ENCODE measurements around the gene WNT3A. TPM values are rescaled to one million over a fixed set of nuclear protein-coding genes. Genes with fewer than 3 reads are reported as not detected.

WNT3A gene
- total RNA-seq, 6 donors from 2014 or later: 1.0 to 19.6 (median 6.4) TPM

GRCh38 chr1:228013131-228013934, 6.5 kb downstream of the WNT3A start:
- DNase-seq: peak; percentile 25 to 79
- Histone ChIP-seq H3K27me3 (peaks cover 0 to 4% (median 2%) of the 10 kb centered on the region in 4 donors), H3K36me3 (no peaks in the 10 kb centered on the region), H3K4me1 (peaks cover 0 to 11% (median 0%) of the 10 kb centered on the region in 4 donors), H3K4me3 (no peak overlapping the region), H3K9me3 (no peaks in the 10 kb centered on the region), H3K27ac (no peak overlapping the region)
- 66 to 76% methylated on average over 17 to 24 of the region's 24 CpGs for WGBS, 2 donors
- ATAC-seq (ENCODE audit: low FRiP score in 2 of 2): no peak
- no peak for TF ChIP-seq POLR2A (IDR thresholded peaks at IDR 0.05)
- TF ChIP-seq POLR2AphosphoS5 (IDR thresholded peaks at IDR 0.05): no peak
- TF ChIP-seq EP300 (IDR thresholded peaks at IDR 0.05): no peak
- TF ChIP-seq CTCF (IDR thresholded peaks at IDR 0.05): no peak

- no peak overlapping the region for H3K27ac ChIP-seq
- DNase-seq (peak; percentile 21 to 67), ATAC-seq (ENCODE audit: low FRiP score in 2 of 2) (no peak)
- H3K27me3 ChIP-seq: no peaks in the 10 kb centered on the region
- no peaks in the 10 kb centered on the region for H3K9me3 ChIP-seq
- TF ChIP-seq CTCF (IDR thresholded peaks at IDR 0.05): no peak
- no peak for TF ChIP-seq POLR2AphosphoS5 (IDR thresholded peaks at IDR 0.05)
- TF ChIP-seq EP300 (IDR thresholded peaks at IDR 0.05): no peak
- TF ChIP-seq POLR2A (IDR thresholded peaks at IDR 0.05): no peak
- H3K4me1 ChIP-seq: peaks cover 0 to 3% (median 0%) of the 10 kb centered on the region in 4 donors
- no peaks in the 10 kb centered on the region for H3K36me3 ChIP-seq
- no peak overlapping the region for H3K4me3 ChIP-seq
- 72 to 76% methylated on average over 18 to 20 of the region's 21 CpGs for WGBS, 2 donors
These were observed 7.4 kb downstream of the WNT3A start for GRCh38 chr1:228013935-228014930.

GRCh38 chr1:228015276-228016180, 8.7 kb downstream of the WNT3A start:
- no peaks in the 10 kb centered on the region for H3K9me3 ChIP-seq
- H3K4me3 ChIP-seq: no peak overlapping the region
- no peaks in the 10 kb centered on the region for H3K36me3 ChIP-seq
- no peak overlapping the region for H3K27ac ChIP-seq
- TF ChIP-seq POLR2AphosphoS5 (IDR thresholded peaks at IDR 0.05): no peak
- no peak for TF ChIP-seq CTCF (IDR thresholded peaks at IDR 0.05)
- no peak for TF ChIP-seq POLR2A (IDR thresholded peaks at IDR 0.05)
- DNase-seq (peak in 1 of 2 donors; percentile 25), ATAC-seq (ENCODE audit: low FRiP score in 2 of 2) (no peak)
- H3K4me1 ChIP-seq: no peaks in the 10 kb centered on the region
- no peaks in the 10 kb centered on the region for H3K27me3 ChIP-seq
- 81 to 82% methylated on average over 8 to 21 of the region's 21 CpGs for WGBS, 2 donors

GRCh38 chr1:228016181-228016510, 9.3 kb downstream of the WNT3A start:
- peaks cover 0 to 3% (median 0%) of the 10 kb centered on the region in 4 donors for H3K4me1 ChIP-seq
- no peaks in the 10 kb centered on the region for H3K27me3 ChIP-seq
- H3K4me3 ChIP-seq: no peak overlapping the region
- TF ChIP-seq POLR2AphosphoS5 (IDR thresholded peaks at IDR 0.05) (no peak), CTCF (IDR thresholded peaks at IDR 0.05) (no peak), POLR2A (IDR thresholded peaks at IDR 0.05) (no peak), EP300 (IDR thresholded peaks at IDR 0.05) (no peak)
- no peaks in the 10 kb centered on the region for H3K9me3 ChIP-seq
- H3K36me3 ChIP-seq: no peaks in the 10 kb centered on the region
- ATAC-seq (ENCODE audit: low FRiP score in 2 of 2) (no peak), DNase-seq (no peak)
- H3K27ac ChIP-seq: no peak overlapping the region
- WGBS, 2 donors: 60 to 86% methylated on average over 1 to 2 of the region's 2 CpGs

All from upper lobe of left lung (tissue), 6 donors.